WERI-Rb-1 (cell line): ENCODE data around the gene LMNA.
A peak's percentile ranks its signal among the peaks of the same experiment; 100 is the strongest.

Experiments
- DNase-seq: peaks from one replicate; pipeline ENCODE4 v3.0.0-alpha.2; 2020
- H3K27ac ChIP-seq: fragments of 250-450 bp; sonication (Bioruptor Pico); 2 replicates; pipeline ENCODE4 v1.5.1; 2020; ENCODE audit warnings: mild to moderate bottlenecking, moderate library complexity
- H3K27me3 ChIP-seq: fragments of 250-450 bp; sonication (Bioruptor Pico); 2 replicates; pipeline ENCODE4 v1.5.1; 2021; ENCODE audit warnings: mild to moderate bottlenecking, low read depth, moderate library complexity; ENCODE audit not compliant: insufficient read depth, severe bottlenecking
- H3K36me3 ChIP-seq: fragments of 250-450 bp; sonication (Bioruptor Pico); 2 replicates; pipeline ENCODE4 v1.5.1; 2020; ENCODE audit warnings: mild to moderate bottlenecking, moderate library complexity
- H3K4me3 ChIP-seq: 2 replicates; pipeline ENCODE4 v1.5.1; 2011; ENCODE audit warnings: low read depth, mild to moderate bottlenecking, control low read depth, low read length
- H3K9me3 ChIP-seq: fragments of 250-450 bp; sonication (Bioruptor Pico); 2 replicates; pipeline ENCODE4 v1.5.1; 2021; ENCODE audit warnings: mild to moderate bottlenecking, moderate library complexity; ENCODE audit not compliant: severe bottlenecking
- TF ChIP-seq, protein P1 (sequence below): IDR thresholded peaks from 2 replicates; pipeline ENCODE4 v1.5.1; 2011; ENCODE audit warnings: low read depth, mild to moderate bottlenecking, control low read depth, inconsistent platforms, low read length

LMNA gene

DNA sequence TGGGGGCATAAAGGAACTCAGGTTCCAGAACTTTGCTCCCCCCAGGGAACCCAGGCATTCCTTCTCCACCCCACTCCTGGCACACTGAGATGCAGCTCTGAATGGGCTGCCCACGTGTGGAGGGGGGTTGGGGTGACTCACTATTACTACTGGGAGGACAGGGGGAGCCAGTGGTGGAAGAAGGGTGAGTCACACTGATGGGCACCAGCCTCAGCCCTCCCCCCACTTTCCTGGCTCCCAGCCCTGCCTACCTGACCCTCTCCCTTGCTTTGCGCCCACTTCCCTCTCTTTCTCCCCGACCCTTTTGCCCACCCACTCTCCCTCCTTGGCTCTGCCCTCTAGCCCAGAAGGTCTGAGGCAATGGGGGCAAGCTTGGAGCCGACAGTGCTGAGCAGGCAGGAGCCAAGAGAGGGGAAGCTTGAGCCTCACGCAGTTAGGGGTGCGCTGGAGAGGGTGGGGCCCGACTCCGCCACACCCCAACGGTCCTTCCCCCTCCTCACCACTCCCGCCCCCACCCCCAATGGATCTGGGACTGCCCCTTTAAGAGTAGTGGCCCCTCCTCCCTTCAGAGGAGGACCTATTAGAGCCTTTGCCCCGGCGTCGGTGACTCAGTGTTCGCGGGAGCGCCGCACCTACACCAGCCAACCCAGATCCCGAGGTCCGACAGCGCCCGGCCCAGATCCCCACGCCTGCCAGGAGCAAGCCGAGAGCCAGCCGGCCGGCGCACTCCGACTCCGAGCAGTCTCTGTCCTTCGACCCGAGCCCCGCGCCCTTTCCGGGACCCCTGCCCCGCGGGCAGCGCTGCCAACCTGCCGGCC lies at the start of gene LMNA:
Gene LMNA (plus strand): TSS at position 611 of the 818 bp plus-strand sequence. CDS start 208 bp downstream, outside the sequence.
- Histone ChIP-seq H3K9me3 (no peaks in the 10 kb centered on the region), H3K27ac (peak within 1 kb of the TSS; percentile 14), H3K36me3 (peaks cover 9% of the 10 kb centered on the region; the same call in 1 of the 2 replicates), H3K27me3 (no peaks in the 10 kb centered on the region), H3K4me3 (peak within 1 kb of the TSS; percentile 91)
- DNase-seq = peak; percentile 90
- TF ChIP-seq, protein P1, sequence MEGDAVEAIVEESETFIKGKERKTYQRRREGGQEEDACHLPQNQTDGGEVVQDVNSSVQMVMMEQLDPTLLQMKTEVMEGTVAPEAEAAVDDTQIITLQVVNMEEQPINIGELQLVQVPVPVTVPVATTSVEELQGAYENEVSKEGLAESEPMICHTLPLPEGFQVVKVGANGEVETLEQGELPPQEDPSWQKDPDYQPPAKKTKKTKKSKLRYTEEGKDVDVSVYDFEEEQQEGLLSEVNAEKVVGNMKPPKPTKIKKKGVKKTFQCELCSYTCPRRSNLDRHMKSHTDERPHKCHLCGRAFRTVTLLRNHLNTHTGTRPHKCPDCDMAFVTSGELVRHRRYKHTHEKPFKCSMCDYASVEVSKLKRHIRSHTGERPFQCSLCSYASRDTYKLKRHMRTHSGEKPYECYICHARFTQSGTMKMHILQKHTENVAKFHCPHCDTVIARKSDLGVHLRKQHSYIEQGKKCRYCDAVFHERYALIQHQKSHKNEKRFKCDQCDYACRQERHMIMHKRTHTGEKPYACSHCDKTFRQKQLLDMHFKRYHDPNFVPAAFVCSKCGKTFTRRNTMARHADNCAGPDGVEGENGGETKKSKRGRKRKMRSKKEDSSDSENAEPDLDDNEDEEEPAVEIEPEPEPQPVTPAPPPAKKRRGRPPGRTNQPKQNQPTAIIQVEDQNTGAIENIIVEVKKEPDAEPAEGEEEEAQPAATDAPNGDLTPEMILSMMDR = no peak

DNA sequence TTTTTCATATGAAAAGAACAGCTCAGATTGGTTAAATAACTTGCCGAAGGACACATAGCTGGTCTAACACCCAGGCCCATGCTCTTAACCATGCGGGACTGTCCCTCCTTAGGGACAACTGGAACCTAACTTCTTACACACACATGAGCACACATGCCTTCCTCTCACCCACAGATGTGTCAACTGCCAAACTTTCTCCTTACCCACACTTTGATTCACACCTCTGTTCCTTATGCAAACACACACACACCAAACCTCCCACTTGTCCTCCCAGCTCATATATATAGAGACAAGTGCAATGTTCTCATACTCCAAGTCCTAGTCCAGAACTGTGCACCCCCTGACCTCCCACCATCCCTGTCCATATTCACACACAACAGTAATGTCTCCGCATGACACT lies 49.3 kb upstream of the LMNA start:
- H3K4me3 ChIP-seq = no peak overlapping the region
- H3K9me3 ChIP-seq = no peaks in the 10 kb centered on the region
- H3K27ac ChIP-seq = no peak overlapping the region
- TF ChIP-seq, protein P1 = no peak
- DNase-seq = no peak
- H3K27me3 ChIP-seq = no peaks in the 10 kb centered on the region
- H3K36me3 ChIP-seq = no peaks in the 10 kb centered on the region

DNA sequence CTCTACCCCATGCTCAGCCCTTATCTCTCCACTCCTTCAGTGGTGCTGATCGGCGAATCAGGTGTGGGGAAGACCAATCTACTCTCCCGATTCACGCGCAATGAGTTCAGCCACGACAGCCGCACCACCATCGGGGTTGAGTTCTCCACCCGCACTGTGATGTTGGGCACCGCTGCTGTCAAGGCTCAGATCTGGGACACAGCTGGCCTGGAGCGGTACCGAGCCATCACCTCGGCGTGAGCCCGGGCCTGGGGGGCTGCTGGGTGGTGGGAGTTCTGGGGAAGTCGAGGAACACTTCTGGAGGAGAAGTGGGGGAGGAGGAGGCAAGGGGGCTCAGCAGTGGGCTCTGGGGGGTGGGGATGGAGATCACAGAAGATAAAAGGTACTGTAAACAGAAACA lies 48.6 kb upstream of the LMNA start:
- H3K4me3 ChIP-seq = no peak overlapping the region
- no peaks in the 10 kb centered on the region for H3K9me3 ChIP-seq
- no peaks in the 10 kb centered on the region for H3K36me3 ChIP-seq
- H3K27me3 ChIP-seq = no peaks in the 10 kb centered on the region
- no peak overlapping the region for H3K27ac ChIP-seq
- DNase-seq = no peak
- TF ChIP-seq, protein P1 = no peak

DNA sequence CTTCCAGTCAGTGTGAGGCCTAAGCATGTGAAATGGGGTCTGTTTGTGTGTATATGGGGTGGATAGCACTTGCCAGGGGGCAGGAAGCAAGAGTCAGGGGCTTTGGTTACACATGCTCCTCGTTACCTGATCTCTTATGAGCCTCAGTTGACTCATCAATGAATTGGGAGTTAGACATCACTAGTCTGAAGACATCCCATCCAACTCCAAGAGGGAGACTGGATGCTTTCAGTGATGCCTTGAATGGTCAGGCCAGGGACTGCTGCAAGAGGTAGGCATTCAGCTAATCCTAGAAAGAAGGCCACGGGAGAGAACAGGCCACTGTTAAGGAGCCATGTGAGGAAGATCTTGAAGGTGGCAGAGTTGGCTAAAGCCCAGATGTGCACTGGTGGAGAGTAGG lies 47.2 kb upstream of the LMNA start:
- Histone ChIP-seq H3K4me3 (no peak overlapping the region), H3K9me3 (no peaks in the 10 kb centered on the region), H3K27me3 (no peaks in the 10 kb centered on the region), H3K27ac (no peak overlapping the region), H3K36me3 (no peaks in the 10 kb centered on the region)
- no peak for DNase-seq
- TF ChIP-seq, protein P1 = no peak

DNA sequence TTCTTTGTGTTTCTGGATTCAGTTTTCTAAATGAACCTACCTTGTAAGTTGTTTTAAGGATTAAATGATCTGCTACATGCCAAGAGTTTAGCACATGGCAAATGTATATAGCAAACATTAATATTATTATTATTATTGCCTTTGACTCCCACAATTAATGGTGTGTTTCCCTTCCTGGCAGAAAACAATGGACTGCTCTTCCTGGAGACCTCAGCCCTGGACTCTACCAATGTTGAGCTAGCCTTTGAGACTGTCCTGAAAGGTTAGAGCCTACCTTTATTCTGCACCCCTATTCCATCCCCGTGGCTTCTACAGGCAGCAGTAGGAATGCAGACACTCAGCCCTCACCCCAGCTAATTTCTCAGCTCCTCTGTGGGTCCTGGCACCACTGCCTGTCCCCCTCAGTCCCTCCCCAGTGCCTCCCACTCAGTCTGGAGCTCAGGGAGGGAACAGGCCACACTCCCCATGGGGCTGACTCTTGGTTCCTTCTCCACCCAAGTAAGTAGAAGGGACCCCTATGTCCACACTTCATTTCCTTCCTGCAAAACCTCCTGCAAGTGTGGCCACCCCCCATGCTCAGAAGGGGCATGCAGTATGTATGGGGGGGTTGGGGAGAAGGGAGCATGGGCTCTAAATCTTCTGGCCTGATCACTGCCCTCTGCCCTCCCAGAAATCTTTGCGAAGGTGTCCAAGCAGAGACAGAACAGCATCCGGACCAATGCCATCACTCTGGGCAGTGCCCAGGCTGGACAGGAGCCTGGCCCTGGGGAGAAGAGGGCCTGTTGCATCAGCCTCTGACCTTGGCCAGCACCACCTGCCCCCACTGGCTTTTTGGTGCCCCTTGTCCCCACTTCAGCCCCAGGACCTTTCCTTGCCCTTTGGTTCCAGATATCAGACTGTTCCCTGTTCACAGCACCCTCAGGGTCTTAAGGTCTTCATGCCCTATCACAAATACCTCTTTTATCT lies 44.7 kb upstream of the LMNA start:
- Histone ChIP-seq H3K27ac (no peak overlapping the region), H3K4me3 (no peak overlapping the region), H3K27me3 (no peaks in the 10 kb centered on the region), H3K36me3 (peaks cover 16% of the 10 kb centered on the region), H3K9me3 (no peaks in the 10 kb centered on the region)
- TF ChIP-seq, protein P1 = no peak
- DNase-seq = no peak
